Measurements from ENCODE around the gene CERS4.
"Not testable (repeated sequence)": the region's sequence is repeated elsewhere in the genome, so short reads cannot be mapped to it uniquely, and the experiment has no call there.

Gene CERS4

GRCh38 chr19:8269724-8270123 lies 60.6 kb downstream of the CERS4 start:
- DNase-seq, result no peak

GRCh38 chr19:8276508-8276907 lies 67.3 kb downstream of the CERS4 start:
- DNase-seq, result not testable (repeated sequence)

DNA sequence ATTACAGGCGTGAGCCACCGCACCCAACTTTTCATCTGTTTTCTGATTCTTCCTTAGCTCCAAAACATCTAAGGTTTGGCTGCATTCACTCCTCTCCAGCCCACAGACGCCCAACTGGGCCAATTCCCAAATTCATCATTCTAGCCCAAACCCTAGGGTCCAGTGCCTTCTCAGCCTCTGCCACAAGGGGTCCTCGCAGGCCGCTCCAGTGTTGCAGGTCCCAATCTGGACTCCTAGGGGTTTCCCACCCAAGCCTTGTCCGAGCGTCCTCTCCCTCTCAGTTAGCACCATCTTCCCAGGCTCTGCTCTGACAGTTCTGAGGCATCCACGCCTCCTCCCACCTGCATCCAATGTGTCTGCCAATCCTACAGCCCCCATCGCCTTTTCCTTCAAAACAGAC lies 82.2 kb downstream of the CERS4 start:
- not testable (repeated sequence) for DNase-seq

DNA sequence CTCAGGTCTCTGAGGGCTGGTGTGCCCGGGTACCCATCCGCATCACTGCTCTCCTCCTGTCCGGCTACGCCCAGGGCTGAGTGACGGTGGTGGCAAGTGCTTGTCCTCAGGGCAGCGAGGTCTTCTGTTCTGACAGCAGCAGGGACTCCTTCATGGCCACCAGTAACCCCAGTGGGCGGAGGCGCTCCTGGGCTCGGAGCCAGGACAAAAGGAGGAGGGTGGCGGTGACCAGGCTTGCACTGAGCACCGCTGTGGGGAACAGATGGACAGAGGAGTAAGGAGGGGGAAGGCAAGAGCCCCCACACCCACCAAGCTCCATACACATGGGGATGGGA lies 93.2 kb downstream of the CERS4 start:
- no peak for DNase-seq

- no peak for DNase-seq
Measured at GRCh38 chr19:8302734-8303133, 93.6 kb downstream of the CERS4 start.

DNA sequence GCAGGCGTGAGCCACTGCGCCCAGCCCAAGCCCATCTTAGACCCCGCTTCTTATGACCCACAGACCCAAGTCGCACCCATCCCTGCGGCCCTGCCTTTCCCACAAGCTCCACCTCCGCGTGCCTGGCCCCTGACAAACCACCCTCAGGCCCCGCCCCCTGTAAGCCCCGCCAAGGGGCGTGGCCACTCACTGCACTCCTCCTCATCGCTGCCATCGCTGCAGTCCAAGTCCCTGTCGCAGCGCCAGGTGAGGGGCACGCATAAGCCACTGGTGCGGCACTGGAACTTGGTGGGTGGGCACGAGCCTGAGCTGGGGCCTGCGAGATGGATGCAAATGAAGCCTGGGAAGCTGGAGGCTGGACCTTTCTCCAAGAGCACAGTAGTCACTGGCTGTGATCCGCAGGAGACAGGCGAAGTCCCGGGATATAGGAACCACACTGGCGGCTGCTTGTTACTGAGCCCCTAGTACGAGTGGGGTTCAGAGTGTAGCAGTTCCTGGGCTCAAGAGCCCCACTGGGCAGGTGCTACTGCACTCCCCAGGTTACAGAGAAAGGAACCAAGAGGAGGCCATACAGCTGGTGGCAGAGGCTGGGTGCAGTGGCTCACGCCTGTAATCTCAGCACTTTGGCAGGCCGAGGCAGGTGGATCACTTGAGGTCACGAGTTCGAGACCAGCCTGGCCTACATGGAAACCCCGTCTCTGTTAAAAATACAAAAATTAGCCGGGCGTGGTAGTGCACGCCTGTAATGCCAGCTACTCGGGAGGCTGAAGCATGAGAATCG lies 95.9 kb downstream of the CERS4 start:
- DNase-seq, result no peak

DNA sequence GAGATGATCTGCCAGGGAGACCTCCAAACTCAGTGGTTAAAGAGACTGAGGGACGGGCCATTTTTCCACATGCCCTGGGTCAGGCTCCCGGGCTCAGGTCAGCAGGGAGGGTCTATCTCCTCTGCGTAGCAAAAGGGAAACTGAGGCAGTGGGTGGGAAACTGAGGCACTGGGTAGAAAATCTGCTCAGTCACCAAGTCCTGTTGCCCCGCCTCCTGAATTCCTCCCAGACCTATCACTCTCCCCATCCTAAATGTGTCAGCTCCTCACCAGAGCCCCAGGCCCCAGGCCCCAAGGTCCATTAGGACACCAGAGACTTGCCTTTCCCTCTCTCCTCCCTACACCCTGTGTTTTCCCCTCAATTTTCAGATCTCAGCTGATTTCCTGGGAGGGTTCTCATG lies 96.6 kb downstream of the CERS4 start:
- DNase-seq, result no peak

DNA sequence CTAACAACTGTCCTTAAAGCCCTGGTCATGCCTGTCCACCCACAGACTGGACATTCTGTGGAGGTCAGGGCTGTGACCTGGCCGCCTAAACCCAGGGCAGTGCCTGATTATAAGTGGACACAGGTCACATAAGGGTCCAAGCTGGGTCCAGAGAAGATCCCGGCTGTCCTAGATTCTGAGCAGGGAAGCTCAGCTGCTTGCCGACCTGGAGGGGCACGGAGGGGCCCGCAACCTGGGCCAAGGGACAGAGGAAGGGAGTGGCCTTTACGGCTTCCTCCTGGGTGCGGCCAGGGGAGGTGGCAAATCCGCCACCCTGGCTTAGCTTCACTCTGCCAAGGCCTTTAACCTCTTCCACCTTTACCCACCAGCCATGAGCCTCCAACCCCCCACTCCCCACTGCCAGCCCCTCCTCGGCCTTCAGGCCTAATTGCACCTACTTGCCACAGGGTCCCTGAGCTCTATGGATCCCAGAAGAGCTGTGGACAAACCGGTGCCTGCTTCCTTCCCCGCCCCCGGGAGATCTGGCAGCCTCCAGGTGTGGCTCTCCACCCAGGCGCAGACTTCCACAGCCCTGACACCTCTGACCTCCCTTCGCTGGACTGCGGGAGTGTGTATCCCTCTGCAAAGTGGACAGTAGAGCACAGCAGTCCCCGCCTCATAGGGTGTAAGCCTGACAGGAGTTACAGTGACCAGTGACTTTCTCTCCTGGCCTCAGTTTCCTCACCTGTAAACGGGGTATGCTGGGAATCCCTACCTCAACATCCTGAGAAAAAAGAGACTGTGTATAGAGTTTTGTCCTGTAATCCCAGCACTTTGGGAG lies 97.3 kb downstream of the CERS4 start:
- DNase-seq, result no peak

DNA sequence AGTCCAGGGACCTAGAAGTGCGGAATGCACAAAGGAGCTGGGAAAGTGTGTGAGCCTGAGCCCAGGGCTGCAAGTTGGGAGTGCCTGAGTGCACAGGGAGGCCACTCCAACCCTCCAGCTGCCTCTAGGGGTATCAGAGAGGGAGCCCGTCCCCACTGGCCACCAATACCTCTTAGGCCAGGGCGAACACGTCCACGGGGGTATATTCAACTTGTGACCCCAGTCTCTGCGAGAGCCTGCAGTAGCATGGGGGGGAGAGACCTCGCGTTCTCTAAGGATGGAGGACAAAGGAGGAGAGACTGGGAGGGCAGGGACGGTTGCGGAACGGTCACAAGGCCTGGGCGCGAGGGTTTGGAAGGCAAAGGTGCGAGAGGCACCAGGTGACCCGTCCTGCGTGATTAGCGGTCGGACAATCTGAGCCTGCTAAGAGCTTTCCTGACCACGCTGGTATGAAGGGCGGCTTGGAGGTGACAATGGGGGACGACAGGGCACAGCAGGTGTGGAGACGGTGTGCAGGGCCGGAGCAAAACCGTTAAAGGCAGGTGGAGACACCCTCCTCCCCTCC lies 98.3 kb downstream of the CERS4 start:
- no peak for DNase-seq

DNA sequence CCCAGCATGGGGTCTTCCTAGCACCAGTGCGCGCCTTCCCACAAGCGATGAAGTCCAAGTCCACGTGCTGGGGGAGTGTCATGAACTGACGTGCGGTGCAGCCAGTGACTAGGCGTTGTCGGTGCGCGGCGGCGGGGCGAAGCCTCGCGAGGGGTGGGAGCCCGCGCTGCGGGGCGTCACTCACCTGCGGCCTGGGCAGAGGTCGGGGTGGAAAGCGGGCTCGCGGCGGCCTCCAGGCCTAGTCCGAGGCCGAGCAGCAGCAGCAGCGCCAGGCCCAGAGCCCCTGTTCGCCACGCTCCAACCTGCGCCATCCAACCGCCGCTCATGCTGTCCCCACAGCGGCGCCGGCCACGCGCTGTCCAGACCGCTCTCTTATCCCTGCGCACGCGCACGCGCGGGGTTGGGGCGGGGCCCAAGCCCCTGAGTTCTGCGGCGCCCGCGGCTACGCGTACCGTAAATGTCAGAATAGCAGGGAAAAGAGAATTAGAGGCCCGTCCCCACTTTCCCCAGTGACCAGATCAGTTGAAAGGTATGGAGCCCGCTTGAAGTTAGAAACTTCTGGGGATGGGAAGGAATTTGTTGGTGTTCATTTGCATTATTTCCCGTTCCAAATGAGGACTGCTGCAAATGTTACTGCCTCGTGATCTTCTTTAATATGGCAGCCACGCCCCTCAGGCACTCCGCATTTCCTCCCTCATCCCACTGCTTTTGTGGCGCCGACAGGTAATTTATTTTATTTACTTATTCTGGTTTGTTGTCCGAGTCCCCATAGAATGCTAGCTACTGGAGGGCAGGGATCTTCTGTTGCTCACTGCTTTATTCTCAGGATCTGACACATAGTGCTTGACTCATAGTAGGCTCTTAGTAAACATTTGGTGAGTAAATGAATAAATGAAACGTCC lies 99.0 kb downstream of the CERS4 start, which contains the start of gene CD320:
Gene CD320 (minus strand): TSS at position 394 of the 902 bp plus-strand sequence. CDS start 68 bp downstream, at position 326.
- no peak for DNase-seq

DNA sequence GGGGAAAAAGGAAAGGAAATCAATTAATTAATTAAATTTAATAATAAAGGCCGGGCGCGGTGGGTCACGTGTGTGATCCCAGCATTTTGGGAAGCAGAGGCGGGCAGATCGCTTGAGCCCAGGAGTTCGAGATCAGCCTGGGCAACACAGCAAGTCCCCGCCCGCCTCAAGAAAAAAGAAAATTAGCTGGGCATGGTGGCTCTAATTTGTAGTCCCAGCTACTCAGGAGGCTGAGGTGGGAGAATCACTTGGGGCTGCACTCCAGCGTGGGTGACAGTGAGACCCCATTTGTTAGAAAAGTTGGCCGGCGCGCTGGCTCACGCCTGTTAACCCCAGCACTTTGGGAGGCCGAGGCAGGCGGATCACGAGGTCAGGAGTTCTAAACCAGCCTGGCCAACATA lies 99.7 kb downstream of the CERS4 start:
- DNase-seq, result no peak

DNA sequence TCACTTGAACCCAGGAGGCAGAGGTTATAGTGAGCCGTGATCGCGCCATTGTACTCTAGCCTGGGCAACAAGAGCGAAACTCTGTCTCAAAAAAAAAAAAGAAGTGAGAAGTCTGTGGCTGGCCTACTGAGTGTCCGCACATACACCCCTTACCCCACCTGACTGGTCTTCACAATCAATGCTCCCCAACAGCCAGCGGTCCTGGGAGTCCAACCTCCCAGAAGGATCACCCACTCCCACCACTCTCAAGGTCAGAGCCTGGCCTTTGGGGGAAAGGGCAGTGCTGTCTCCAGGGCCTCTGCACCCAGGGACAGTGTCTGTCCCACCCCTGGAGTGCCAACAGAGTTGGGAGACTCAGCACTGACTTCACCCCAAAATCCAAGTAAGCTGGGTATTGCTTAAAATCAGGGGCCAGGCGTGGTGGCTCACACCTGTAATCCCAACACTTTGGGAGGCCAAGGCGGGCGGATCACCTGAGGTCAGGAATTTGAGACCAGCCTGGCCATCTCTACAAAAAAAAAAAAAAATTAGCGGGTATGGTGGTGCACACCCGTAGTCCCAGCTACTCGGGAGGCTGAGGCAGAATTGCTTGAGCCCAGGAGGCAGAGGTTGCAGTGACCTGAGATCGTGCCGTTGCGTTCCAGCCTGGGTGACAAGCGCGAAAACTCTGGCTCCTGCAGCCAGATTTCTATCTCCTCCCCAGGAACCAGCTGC lies 101.3 kb downstream of the CERS4 start:
- no peak for DNase-seq

DNA sequence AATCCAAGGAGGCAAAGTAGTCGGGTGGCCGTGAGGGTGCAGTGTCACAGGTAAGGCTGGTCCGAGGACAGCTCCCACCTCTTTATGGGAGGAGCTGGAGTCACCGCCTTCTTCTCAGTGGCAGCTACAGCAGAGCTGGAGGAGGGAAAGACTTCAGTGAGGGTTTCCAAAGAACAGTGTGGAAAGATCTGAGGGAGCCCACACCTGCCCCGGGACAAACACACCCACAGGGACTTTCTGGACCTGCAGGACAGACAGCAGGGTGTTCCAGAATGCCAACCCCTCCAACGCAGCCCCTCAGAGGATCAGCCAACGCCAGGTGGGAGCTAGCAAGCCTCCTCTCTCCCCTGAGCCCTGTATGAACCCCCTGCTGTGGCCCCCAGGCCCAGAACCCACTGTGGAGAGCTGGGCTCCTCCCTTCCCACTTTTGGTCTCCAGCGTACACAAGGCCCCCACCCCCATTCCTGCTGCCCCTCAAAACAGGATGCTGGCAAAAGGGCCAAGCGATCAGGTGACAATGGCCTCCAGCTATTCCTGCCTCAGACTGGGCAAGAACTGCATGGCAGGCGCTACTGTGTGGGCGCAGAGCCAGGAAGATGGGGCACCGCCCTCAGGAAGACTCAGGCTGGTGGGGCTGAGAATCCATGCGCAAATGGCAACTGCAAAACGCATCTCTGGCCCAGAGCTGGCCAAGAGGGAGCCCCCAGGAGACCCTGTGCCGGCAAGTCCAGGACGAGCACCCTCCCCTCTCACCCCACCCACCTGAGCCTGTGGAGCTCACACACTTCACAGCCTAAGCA lies 102.5 kb downstream of the CERS4 start:
- DNase-seq, result no peak
